HepG2 (cell line): ENCODE data around the gene SPINDOC. TPM values are rescaled to one million over a fixed set of nuclear protein-coding genes. Genes with fewer than 3 reads are reported as not detected.

Experiments used
- ATF7-NPFF ChIP-seq: sonication (generic); formaldehyde crosslinking; IDR thresholded peaks from 2 replicates; pipeline ENCODE4 v1.8.1; 2023; ENCODE audit warnings: mild to moderate bottlenecking, low read depth, missing genetic modification reagents, moderate library complexity
- KDM6A ChIP-seq: IDR thresholded peaks from 2 replicates; pipeline ENCODE4 v1.6.1; 2016; ENCODE audit warnings: low read depth
- PCBP1 ChIP-seq: fragments of 200-400 bp; formaldehyde crosslinking; IDR thresholded peaks from 2 replicates; pipeline ENCODE4 v1.6.1; 2017; ENCODE audit warnings: mild to moderate bottlenecking, low read depth, low read length, borderline replicate concordance
- WIZ ChIP-seq: sonication (generic); formaldehyde crosslinking; IDR thresholded peaks from 2 replicates; pipeline ENCODE4 v1.5.1; 2020; ENCODE audit warnings: mild to moderate bottlenecking, missing genetic modification reagents
- ZNF329 ChIP-seq: sonication (generic); formaldehyde crosslinking; IDR thresholded peaks from 2 replicates; pipeline ENCODE4 v1.9.0; 2021; ENCODE audit warnings: low read depth, mild to moderate bottlenecking, missing genetic modification reagents
- ZNF552 ChIP-seq: sonication (generic); formaldehyde crosslinking; IDR thresholded peaks from 2 replicates; pipeline ENCODE4 v1.9.0; 2022; ENCODE audit warnings: missing genetic modification reagents, mild to moderate bottlenecking, borderline replicate concordance
- polyA plus RNA-seq, 8 experiments: library from polyadenylated mRNA; depleted of rRNA in 3 of 8; stranded (reverse) in 7 of 8; unstranded in 1 of 8; fragments of >200 nt; fragmentation: Illumina TruSeq in 4 of 8; extraction: Trizol in 4 of 8; gene quantifications; 2 replicates each; pipeline versions ENCODE4 v1.2.1 to v1.2.3, GENCODE V29; 2011 to 2016; ENCODE audit warnings: low read depth in 4 of 8, missing spikeins in 1 of 8, mixed read lengths in 1 of 8; ENCODE audit not compliant: insufficient read depth in 1 of 8
- total RNA-seq, 5 experiments: library from RNA; depleted of rRNA; stranded (reverse); fragments of >200 nt; fragmentation: Illumina TruSeq; extraction: Trizol; gene quantifications; 2 replicates each; pipeline ENCODE4 v1.2.3, GENCODE V29; 2016; ENCODE audit warnings: low read depth in 1 of 5
- TF ChIP-seq, protein P1 (sequence below): sonication (generic); formaldehyde crosslinking; IDR thresholded peaks from 2 replicates; pipeline ENCODE4 v1.5.1; 2020; ENCODE audit warnings: mild to moderate bottlenecking, missing genetic modification reagents, borderline replicate concordance
- TF ChIP-seq, protein P2 (sequence below): sonication (generic); formaldehyde crosslinking; IDR thresholded peaks from 2 replicates; pipeline ENCODE4 v1.4.0; 2020; ENCODE audit warnings: missing genetic modification reagents, low read depth, mild to moderate bottlenecking, borderline replicate concordance
- TF ChIP-seq, protein P3 (sequence below): sonication (generic); formaldehyde crosslinking; IDR thresholded peaks from 2 replicates; pipeline ENCODE4 v1.4.0; 2020; ENCODE audit warnings: mild to moderate bottlenecking, missing genetic modification reagents
- TF ChIP-seq, protein P4 (sequence below): sonication (generic); formaldehyde crosslinking; IDR thresholded peaks from 2 replicates; pipeline ENCODE4 v1.8.0; 2022; ENCODE audit warnings: missing genetic modification reagents, mild to moderate bottlenecking, moderate library complexity, borderline replicate concordance

The SPINDOC gene
- total and polyA plus RNA-seq, 2 of the 13 experiments (the other 11 are each of a cell fraction or from before 2014, with no cell fraction given): 21.4 to 29.9 TPM

DNA sequence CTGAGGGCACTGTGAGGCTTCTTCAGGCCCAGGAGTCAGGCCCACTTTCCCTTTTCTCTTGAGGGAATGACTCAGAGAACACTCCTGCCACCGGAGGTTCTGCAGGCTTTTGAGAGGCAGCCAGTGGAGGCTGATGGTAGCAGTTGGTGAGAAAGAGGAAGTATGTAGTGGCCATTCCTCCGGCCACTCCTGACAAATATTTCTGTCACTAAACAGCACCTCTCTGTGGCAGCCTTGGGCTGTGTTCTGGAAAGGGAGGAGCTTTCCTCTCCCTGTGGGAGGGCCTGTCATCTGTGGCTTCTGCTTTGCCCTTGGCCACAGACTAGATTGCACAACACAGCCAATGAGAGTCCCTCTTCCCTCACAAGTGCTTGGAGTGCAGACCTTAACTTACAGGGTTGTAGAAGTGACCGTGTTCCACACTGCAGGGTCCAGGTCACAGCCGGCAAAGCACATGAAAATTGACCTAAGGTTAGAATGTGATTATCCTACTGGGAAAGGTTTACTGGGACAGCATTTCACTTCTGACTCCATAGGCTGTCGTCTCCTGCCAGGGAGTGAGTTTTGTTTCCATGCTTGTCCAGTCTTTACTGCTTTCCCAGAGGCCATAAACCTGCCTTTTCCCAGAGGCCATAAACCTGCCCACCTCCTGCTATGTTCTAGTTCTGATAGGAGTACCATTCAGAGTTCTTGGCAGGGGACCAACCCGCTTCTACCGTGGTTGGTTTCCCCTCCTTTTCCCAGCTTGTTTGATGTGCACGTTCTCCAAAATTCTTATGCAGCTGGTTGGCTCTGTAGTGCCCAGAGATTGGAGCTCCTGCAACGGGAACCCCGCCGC lies 58.9 kb downstream of the SPINDOC start (continued):
- TF ChIP-seq, protein P1, sequence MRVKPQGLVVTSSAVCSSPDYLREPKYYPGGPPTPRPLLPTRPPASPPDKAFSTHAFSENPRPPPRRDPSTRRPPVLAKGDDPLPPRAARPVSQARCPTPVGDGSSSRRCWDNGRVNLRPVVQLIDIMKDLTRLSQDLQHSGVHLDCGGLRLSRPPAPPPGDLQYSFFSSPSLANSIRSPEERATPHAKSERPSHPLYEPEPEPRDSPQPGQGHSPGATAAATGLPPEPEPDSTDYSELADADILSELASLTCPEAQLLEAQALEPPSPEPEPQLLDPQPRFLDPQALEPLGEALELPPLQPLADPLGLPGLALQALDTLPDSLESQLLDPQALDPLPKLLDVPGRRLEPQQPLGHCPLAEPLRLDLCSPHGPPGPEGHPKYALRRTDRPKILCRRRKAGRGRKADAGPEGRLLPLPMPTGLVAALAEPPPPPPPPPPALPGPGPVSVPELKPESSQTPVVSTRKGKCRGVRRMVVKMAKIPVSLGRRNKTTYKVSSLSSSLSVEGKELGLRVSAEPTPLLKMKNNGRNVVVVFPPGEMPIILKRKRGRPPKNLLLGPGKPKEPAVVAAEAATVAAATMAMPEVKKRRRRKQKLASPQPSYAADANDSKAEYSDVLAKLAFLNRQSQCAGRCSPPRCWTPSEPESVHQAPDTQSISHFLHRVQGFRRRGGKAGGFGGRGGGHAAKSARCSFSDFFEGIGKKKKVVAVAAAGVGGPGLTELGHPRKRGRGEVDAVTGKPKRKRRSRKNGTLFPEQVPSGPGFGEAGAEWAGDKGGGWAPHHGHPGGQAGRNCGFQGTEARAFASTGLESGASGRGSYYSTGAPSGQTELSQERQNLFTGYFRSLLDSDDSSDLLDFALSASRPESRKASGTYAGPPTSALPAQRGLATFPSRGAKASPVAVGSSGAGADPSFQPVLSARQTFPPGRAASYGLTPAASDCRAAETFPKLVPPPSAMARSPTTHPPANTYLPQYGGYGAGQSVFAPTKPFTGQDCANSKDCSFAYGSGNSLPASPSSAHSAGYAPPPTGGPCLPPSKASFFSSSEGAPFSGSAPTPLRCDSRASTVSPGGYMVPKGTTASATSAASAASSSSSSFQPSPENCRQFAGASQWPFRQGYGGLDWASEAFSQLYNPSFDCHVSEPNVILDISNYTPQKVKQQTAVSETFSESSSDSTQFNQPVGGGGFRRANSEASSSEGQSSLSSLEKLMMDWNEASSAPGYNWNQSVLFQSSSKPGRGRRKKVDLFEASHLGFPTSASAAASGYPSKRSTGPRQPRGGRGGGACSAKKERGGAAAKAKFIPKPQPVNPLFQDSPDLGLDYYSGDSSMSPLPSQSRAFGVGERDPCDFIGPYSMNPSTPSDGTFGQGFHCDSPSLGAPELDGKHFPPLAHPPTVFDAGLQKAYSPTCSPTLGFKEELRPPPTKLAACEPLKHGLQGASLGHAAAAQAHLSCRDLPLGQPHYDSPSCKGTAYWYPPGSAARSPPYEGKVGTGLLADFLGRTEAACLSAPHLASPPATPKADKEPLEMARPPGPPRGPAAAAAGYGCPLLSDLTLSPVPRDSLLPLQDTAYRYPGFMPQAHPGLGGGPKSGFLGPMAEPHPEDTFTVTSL (CRISPR knock-in tag): no peak
- TF ChIP-seq ATF7-NPFF (no peak), ZNF552 (CRISPR knock-in tag) (no peak), ZNF329 (no peak), KDM6A (CRISPR knock-in tag) (no peak), WIZ (CRISPR knock-in tag) (0 out of 2 replicates have a peak, but pooled peaks have one; percentile 33), PCBP1 (no peak)
- TF ChIP-seq, protein P2, sequence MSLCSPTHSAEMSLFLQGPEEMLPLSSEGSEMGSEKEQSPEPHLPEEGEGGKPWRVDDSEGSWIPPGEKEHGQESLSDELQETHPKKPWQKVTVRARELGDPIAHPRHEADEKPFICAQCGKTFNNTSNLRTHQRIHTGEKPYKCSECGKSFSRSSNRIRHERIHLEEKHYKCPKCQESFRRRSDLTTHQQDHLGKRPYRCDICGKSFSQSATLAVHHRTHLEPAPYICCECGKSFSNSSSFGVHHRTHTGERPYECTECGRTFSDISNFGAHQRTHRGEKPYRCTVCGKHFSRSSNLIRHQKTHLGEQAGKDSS: no peak
- TF ChIP-seq, protein P3, sequence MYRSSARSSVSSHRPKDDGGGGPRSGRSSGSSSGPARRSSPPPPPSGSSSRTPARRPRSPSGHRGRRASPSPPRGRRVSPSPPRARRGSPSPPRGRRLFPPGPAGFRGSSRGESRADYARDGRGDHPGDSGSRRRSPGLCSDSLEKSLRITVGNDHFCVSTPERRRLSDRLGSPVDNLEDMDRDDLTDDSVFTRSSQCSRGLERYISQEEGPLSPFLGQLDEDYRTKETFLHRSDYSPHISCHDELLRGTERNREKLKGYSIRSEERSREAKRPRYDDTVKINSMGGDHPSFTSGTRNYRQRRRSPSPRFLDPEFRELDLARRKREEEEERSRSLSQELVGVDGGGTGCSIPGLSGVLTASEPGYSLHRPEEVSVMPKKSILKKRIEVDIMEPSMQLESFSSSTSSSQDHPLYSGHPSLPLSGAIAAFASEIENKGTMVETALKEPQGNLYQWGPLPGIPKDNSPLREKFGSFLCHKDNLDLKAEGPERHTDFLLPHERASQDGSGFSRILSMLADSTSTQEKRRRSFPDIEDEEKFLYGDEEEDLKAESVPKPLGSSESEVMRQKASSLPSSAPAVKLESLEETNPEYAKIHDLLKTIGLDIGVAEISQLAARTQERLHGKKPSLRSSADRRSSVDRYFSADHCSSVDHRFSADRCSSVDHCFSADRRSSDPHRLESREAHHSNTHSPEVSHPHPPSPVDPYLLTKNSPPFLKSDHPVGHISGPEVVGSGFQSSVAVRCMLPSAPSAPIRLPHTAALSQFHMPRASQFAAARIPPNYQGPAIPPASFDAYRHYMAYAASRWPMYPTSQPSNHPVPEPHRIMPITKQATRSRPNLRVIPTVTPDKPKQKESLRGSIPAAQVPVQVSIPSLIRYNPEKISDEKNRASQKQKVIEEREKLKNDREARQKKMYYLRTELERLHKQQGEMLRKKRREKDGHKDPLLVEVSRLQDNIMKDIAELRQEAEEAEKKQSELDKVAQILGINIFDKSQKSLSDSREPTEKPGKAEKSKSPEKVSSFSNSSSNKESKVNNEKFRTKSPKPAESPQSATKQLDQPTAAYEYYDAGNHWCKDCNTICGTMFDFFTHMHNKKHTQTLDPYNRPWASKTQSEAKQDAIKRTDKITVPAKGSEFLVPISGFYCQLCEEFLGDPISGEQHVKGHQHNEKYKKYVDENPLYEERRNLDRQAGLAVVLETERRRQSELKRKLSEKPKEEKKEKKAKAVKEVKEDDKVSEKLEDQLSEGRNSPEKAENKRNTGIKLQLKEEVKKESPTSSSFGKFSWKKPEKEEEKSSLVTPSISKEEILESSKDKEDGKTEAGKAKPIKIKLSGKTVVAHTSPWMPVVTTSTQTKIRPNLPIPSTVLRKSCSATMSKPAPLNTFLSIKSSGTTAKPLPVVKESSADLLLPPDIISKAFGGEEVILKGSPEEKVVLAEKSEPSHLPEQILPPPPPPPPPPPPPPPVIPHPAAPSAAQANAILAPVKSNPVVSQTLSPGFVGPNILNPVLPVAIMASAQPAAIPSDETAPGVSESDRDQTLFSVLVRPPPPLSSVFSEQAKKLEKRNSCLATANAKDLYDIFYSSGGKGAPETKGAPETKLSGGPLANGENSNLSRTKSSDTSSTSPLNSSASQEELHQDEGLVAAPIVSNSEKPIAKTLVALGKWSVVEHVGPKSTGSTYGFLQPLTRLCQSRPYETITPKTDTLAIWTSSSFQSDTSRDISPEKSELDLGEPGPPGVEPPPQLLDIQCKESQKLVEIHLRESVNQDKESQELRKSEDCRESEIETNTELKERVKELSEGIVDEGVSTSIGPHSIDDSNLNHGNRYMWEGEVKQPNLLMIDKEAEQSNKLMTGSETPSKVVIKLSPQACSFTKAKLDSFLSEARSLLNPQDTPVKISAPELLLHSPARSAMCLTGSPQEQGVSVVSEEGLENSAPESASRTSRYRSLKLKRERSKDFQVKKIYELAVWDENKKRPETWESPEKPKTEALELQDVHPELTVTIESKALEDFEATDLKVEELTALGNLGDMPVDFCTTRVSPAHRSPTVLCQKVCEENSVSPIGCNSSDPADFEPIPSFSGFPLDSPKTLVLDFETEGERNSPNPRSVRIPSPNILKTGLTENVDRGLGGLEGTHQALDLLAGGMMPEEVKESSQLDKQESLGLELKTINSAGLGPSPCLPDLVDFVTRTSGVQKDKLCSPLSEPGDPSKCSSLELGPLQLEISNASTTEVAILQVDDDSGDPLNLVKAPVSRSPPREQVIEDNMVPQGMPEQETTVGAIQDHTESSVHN: no peak
- TF ChIP-seq, protein P4, sequence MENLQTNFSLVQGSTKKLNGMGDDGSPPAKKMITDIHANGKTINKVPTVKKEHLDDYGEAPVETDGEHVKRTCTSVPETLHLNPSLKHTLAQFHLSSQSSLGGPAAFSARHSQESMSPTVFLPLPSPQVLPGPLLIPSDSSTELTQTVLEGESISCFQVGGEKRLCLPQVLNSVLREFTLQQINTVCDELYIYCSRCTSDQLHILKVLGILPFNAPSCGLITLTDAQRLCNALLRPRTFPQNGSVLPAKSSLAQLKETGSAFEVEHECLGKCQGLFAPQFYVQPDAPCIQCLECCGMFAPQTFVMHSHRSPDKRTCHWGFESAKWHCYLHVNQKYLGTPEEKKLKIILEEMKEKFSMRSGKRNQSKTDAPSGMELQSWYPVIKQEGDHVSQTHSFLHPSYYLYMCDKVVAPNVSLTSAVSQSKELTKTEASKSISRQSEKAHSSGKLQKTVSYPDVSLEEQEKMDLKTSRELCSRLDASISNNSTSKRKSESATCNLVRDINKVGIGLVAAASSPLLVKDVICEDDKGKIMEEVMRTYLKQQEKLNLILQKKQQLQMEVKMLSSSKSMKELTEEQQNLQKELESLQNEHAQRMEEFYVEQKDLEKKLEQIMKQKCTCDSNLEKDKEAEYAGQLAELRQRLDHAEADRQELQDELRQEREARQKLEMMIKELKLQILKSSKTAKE (CRISPR knock-in tag): no peak
